ENCODE data around the gene CRADD.

The CRADD gene

DNA sequence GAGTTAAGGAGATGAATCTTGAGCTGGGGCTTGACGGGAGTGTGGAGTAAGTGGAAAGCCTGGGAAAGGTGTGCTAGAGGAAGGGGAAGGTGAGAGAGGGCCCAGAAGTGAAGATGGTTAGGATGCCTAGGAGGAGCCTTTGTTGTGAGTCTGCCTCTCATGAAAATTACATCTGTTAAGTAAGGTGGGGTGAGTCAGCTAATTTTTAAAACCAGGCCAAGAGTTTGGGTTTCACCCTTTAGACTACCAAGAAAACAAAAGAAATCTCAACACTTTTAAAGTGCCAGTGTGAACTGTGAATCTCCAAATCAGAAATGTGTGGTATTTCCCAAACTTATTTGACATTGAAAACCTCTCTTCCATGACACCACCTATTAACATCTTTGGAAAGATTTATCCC, 185.2 kb downstream of the CRADD start:
- no peak for TF ChIP-seq ZBTB7A (IDR thresholded peaks at IDR 0.05; ENCODE audit: low read depth)
- TF ChIP-seq TCF12 (IDR thresholded peaks at IDR 0.05; ENCODE audit: low read depth) = no peak
- TF ChIP-seq, protein P1, sequence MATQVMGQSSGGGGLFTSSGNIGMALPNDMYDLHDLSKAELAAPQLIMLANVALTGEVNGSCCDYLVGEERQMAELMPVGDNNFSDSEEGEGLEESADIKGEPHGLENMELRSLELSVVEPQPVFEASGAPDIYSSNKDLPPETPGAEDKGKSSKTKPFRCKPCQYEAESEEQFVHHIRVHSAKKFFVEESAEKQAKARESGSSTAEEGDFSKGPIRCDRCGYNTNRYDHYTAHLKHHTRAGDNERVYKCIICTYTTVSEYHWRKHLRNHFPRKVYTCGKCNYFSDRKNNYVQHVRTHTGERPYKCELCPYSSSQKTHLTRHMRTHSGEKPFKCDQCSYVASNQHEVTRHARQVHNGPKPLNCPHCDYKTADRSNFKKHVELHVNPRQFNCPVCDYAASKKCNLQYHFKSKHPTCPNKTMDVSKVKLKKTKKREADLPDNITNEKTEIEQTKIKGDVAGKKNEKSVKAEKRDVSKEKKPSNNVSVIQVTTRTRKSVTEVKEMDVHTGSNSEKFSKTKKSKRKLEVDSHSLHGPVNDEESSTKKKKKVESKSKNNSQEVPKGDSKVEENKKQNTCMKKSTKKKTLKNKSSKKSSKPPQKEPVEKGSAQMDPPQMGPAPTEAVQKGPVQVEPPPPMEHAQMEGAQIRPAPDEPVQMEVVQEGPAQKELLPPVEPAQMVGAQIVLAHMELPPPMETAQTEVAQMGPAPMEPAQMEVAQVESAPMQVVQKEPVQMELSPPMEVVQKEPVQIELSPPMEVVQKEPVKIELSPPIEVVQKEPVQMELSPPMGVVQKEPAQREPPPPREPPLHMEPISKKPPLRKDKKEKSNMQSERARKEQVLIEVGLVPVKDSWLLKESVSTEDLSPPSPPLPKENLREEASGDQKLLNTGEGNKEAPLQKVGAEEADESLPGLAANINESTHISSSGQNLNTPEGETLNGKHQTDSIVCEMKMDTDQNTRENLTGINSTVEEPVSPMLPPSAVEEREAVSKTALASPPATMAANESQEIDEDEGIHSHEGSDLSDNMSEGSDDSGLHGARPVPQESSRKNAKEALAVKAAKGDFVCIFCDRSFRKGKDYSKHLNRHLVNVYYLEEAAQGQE (IDR thresholded peaks at IDR 0.05; ENCODE audit: low read depth) = no peak
- TF ChIP-seq NFIC (IDR thresholded peaks at IDR 0.05) = no peak
- no peak for TF ChIP-seq EP300 (IDR thresholded peaks at IDR 0.05; ENCODE audit: borderline replicate concordance)
- TF ChIP-seq CREB1 (IDR thresholded peaks at IDR 0.05; ENCODE audit: low read depth) = no peak
- no peak for TF ChIP-seq EGR1 (IDR thresholded peaks at IDR 0.05)
- TF ChIP-seq CEBPB (IDR thresholded peaks at IDR 0.05) = no peak
- TF ChIP-seq, protein P2, sequence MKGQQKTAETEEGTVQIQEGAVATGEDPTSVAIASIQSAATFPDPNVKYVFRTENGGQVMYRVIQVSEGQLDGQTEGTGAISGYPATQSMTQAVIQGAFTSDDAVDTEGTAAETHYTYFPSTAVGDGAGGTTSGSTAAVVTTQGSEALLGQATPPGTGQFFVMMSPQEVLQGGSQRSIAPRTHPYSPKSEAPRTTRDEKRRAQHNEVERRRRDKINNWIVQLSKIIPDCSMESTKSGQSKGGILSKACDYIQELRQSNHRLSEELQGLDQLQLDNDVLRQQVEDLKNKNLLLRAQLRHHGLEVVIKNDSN (IDR thresholded peaks at IDR 0.05) = no peak
- TF ChIP-seq, protein P3, sequence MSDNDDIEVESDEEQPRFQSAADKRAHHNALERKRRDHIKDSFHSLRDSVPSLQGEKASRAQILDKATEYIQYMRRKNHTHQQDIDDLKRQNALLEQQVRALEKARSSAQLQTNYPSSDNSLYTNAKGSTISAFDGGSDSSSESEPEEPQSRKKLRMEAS (IDR thresholded peaks at IDR 0.05) = no peak
- no peak for TF ChIP-seq TEAD4 (IDR thresholded peaks at IDR 0.05)
- TF ChIP-seq RAD21 (IDR thresholded peaks at IDR 0.05; ENCODE audit: low read depth) = no peak

DNA sequence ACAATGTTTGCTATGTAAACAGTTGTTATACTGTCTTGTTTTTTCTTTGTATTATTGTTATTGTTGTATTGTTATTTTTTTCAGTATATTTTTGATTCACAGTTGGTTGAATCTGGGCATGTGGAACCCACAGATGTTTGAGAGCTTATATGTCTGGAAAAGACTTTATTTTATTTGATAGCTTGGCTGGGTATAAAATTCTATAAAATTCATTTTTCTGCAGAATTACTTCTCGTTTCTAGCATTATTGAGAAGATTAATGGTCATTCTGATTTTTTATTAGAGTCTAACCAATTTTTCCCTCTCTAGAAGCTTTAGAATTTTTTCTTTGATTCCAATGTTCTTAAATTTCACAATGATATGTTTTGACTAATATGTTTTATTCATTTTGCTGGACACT, 188.6 kb downstream of the CRADD start:
- no peak for TF ChIP-seq CEBPB (IDR thresholded peaks at IDR 0.05)
- TF ChIP-seq, protein P1 (IDR thresholded peaks at IDR 0.05; ENCODE audit: low read depth) = no peak
- TF ChIP-seq EP300 (IDR thresholded peaks at IDR 0.05; ENCODE audit: borderline replicate concordance) = no peak
- TF ChIP-seq NFIC (IDR thresholded peaks at IDR 0.05) = no peak
- TF ChIP-seq RAD21 (IDR thresholded peaks at IDR 0.05; ENCODE audit: low read depth) = no peak
- no peak for TF ChIP-seq TCF12 (IDR thresholded peaks at IDR 0.05; ENCODE audit: low read depth)
- TF ChIP-seq YY1 (IDR thresholded peaks at IDR 0.05; ENCODE audit: low read depth) = no peak
- TF ChIP-seq FOXM1 (IDR thresholded peaks at IDR 0.05; ENCODE audit: borderline replicate concordance, low read depth) = no peak
- TF ChIP-seq EGR1 (IDR thresholded peaks at IDR 0.05) = no peak
- no peak for TF ChIP-seq TEAD4 (IDR thresholded peaks at IDR 0.05)
- TF ChIP-seq, protein P3 (IDR thresholded peaks at IDR 0.05) = no peak
- TF ChIP-seq, protein P2 (IDR thresholded peaks at IDR 0.05) = no peak
- TF ChIP-seq CREB1 (IDR thresholded peaks at IDR 0.05; ENCODE audit: low read depth) = no peak
- TF ChIP-seq TAF1 (IDR thresholded peaks at IDR 0.05; ENCODE audit: low read depth) = no peak
- TF ChIP-seq ZBTB7A (IDR thresholded peaks at IDR 0.05; ENCODE audit: low read depth) = no peak

DNA sequence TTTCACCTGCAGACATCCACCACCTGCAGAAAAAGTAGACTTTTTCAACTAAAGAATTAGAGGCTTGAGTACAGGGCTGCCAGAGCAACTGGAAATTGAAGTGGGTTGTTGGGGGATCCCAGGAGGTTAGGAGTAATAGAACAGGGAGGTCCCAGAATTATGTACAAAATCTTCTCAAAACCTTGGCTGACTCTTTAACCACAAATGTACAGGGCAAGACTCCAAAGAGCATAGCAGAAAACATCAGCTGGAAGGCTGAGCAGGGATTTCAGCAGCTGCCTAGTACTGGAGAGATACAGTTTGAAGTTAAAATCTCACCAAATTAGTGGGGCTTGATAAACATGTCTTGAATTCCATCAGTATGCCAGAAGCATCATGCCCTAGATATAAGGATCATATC, 191.6 kb downstream of the CRADD start:
- TF ChIP-seq TEAD4 (IDR thresholded peaks at IDR 0.05) (no peak), NFIC (IDR thresholded peaks at IDR 0.05) (no peak), FOXM1 (IDR thresholded peaks at IDR 0.05; ENCODE audit: borderline replicate concordance, low read depth) (no peak)
- TF ChIP-seq, protein P1 (IDR thresholded peaks at IDR 0.05; ENCODE audit: low read depth) = no peak

DNA sequence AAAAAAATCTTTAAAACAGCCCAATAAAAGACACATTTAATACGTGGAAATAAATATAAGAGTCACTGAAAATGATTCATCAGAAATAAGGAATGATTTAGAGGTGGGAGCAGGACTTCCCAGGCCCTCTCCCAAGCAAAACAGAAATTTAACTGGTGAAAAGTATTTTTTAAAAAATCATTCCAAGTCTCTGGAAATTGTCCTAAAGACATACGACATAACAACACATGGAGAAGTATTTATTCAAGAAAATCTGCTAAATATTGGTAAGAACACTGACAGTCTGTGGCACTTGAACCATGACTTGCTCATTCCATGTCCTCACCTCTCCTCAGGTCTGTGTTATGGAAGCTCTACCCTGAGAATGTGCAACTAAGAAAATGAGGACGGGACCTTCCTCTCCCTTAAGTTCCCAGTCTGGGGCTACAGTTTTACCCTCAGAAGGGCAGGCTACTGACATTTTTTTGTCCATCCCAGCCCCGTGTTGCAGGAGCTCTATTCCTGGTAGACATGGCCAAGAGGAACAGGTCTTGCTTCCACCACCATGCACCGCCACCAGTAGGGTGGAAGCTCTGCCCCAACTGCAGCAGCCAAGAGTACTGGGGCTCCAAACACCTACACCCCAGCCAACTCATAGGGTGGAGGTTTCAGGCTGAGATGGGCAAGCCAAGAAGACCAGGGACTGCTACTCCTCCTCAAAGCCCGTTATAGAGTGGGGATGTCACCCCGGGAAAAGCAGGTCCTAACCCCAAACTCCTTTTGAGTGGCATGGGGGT, 193.0 kb downstream of the CRADD start:
- no peak for TF ChIP-seq NFIC (IDR thresholded peaks at IDR 0.05)
- TF ChIP-seq YY1 (IDR thresholded peaks at IDR 0.05; ENCODE audit: low read depth) = no peak
- TF ChIP-seq, protein P3 (IDR thresholded peaks at IDR 0.05) = no peak
- no peak for TF ChIP-seq RAD21 (IDR thresholded peaks at IDR 0.05; ENCODE audit: low read depth)
- no peak for TF ChIP-seq EP300 (IDR thresholded peaks at IDR 0.05; ENCODE audit: borderline replicate concordance)
- no peak for TF ChIP-seq TCF12 (IDR thresholded peaks at IDR 0.05; ENCODE audit: low read depth)
- no peak for TF ChIP-seq FOXM1 (IDR thresholded peaks at IDR 0.05; ENCODE audit: borderline replicate concordance, low read depth)
- no peak for TF ChIP-seq EGR1 (IDR thresholded peaks at IDR 0.05)
- TF ChIP-seq TAF1 (IDR thresholded peaks at IDR 0.05; ENCODE audit: low read depth) = no peak
- TF ChIP-seq ZBTB7A (IDR thresholded peaks at IDR 0.05; ENCODE audit: low read depth) = no peak
- TF ChIP-seq CEBPB (IDR thresholded peaks at IDR 0.05) = no peak
- no peak for TF ChIP-seq TEAD4 (IDR thresholded peaks at IDR 0.05)
- TF ChIP-seq, protein P1 (IDR thresholded peaks at IDR 0.05; ENCODE audit: low read depth) = no peak
- TF ChIP-seq, protein P2 (IDR thresholded peaks at IDR 0.05) = no peak
- TF ChIP-seq CREB1 (IDR thresholded peaks at IDR 0.05; ENCODE audit: low read depth) = no peak
